Gastroesophageal sphincter (tissue), 3 donors: ENCODE results near the gene STAU1.

ENCODE experiments used
- POLR2A ChIP-seq, 2 donors: fragments of 450-650 bp; IDR thresholded peaks; one replicate each; pipeline ENCODE4 v1.6.1; 2017; ENCODE audit warnings: antibody characterized with exemption in 2 of 2, mild to moderate bottlenecking in 2 of 2, moderate library complexity in 1 of 2
- POLR2AphosphoS5 ChIP-seq: sonication (generic); formaldehyde crosslinking; IDR thresholded peaks from one replicate; pipeline ENCODE4 v1.6.1; 2017; ENCODE audit warnings: antibody characterized with exemption
- TF ChIP-seq, protein P1 (sequence below), 4 experiments: fragments of 200-600 bp in 2 of 4; fragments of 450-650 bp in 2 of 4; sonication (generic) in 1 of 4; IDR thresholded peaks; one replicate each; pipeline ENCODE4 v1.5.1; 2017 to 2019; ENCODE audit warnings: antibody characterized with exemption in 4 of 4, mild to moderate bottlenecking in 2 of 4, moderate library complexity in 2 of 4

DNA sequence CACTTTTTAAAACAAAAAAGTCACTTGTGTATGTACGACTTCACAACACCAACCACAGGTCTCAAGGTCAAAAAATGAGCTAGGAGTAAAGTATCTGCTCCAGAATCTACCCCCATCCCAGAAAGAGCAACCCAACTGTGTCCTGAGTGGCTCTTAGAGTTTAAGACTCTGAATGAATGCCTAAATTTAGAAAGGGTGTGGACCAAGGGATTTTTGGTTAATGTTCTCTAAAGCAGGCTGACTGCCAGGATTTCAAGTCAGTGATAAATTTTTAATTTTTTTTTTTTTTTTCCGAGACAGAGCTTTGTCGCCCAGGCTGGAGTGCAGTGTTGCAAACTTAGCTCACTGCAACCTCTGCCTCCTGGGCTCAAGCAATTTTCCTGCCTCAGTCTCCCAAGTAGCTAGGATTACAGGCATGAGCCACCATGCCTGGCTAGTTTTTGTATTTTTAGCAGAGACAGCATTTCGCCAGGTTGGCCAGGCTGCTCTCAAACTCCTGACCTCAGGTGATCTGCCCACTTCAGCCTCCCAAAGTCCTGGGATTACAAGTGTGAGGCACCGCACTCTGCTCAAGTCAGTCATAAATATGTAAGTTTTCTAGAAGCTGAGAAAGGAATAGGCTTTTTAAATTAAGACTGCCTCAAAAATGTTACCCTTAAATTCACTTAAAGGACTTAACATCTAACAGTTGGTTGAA is 20.2 kb downstream of the STAU1 start:
- TF ChIP-seq, protein P1, sequence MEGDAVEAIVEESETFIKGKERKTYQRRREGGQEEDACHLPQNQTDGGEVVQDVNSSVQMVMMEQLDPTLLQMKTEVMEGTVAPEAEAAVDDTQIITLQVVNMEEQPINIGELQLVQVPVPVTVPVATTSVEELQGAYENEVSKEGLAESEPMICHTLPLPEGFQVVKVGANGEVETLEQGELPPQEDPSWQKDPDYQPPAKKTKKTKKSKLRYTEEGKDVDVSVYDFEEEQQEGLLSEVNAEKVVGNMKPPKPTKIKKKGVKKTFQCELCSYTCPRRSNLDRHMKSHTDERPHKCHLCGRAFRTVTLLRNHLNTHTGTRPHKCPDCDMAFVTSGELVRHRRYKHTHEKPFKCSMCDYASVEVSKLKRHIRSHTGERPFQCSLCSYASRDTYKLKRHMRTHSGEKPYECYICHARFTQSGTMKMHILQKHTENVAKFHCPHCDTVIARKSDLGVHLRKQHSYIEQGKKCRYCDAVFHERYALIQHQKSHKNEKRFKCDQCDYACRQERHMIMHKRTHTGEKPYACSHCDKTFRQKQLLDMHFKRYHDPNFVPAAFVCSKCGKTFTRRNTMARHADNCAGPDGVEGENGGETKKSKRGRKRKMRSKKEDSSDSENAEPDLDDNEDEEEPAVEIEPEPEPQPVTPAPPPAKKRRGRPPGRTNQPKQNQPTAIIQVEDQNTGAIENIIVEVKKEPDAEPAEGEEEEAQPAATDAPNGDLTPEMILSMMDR (IDR thresholded peaks at IDR 0.05), result no peak
- no peak for TF ChIP-seq POLR2A (IDR thresholded peaks at IDR 0.05)
- no peak for TF ChIP-seq POLR2AphosphoS5
